Left lobe of liver (tissue), 2 donors: ENCODE results near the gene NPAS3. TPM values are rescaled to one million over a fixed set of nuclear protein-coding genes. Genes with fewer than 3 reads are reported as not detected.

Source experiments
- ATAC-seq: fragments of 200-7000 bp; cut with Tn5 transposase; one replicate; pipeline ENCODE4 v1.9.1; 2020; ENCODE audit warnings: mild to moderate bottlenecking, moderate library complexity
- DNase-seq: peaks from one replicate; pipeline ENCODE4 v3.0.0-alpha.2; 2020; ENCODE audit warnings: low spot score
- total RNA-seq: library from RNA; stranded (reverse); gene quantifications from one replicate; pipeline ENCODE4 v1.2.1, GENCODE V29; 2021
- donor health status: DM: no; HTN: no; CAD: no; lungs with moderate emphysema.
- donor health status: DM: no; HTN: yes; CAD: no.

The NPAS3 gene
- total RNA-seq, 1 donor from 2014 or later, result not detected

- DNase-seq, result no peak
These were observed 473.8 kb downstream of the NPAS3 start for GRCh38 chr14:33412450-33412849.

GRCh38 chr14:33413381-33413780 is 474.7 kb downstream of the NPAS3 start:
- no peak for DNase-seq
- no peak for ATAC-seq

More at GRCh38 chr14:33412450-33412849, 473.8 kb downstream of the NPAS3 start:
- ATAC-seq, result no peak

- no peak for ATAC-seq
- DNase-seq, result no peak
These were observed 475.4 kb downstream of the NPAS3 start for GRCh38 chr14:33414041-33414440.

GRCh38 chr14:33420051-33420627 is 481.5 kb downstream of the NPAS3 start:
- DNase-seq (no peak), ATAC-seq (no peak)

- ATAC-seq, result no peak
- no peak for DNase-seq
These were observed 491.8 kb downstream of the NPAS3 start for GRCh38 chr14:33430414-33431035.

GRCh38 chr14:33432407-33433023 is 493.8 kb downstream of the NPAS3 start:
- DNase-seq, result no peak
- no peak for ATAC-seq

GRCh38 chr14:33433396-33433795 is 494.7 kb downstream of the NPAS3 start:
- ATAC-seq, result no peak
- DNase-seq, result no peak

- ATAC-seq (no peak), DNase-seq (no peak)
These were observed 497.4 kb downstream of the NPAS3 start for GRCh38 chr14:33435911-33436689.

GRCh38 chr14:33441633-33442032 is 503.0 kb downstream of the NPAS3 start:
- ATAC-seq, result no peak
- DNase-seq, result no peak

- no peak for DNase-seq
- no peak for ATAC-seq
These were observed 505.5 kb downstream of the NPAS3 start for GRCh38 chr14:33444136-33444535.

- DNase-seq, result no peak
- no peak for ATAC-seq
These were observed 510.6 kb downstream of the NPAS3 start for GRCh38 chr14:33449268-33449667.

GRCh38 chr14:33449703-33450395 is 511.2 kb downstream of the NPAS3 start:
- DNase-seq, result no peak
- ATAC-seq, result no peak

- ATAC-seq, result no peak
- DNase-seq, result no peak
These were observed 511.7 kb downstream of the NPAS3 start for GRCh38 chr14:33450416-33450815.

GRCh38 chr14:33451211-33451610 is 512.5 kb downstream of the NPAS3 start:
- DNase-seq (no peak), ATAC-seq (no peak)

- no peak for ATAC-seq
These were observed 514.3 kb downstream of the NPAS3 start for GRCh38 chr14:33452995-33453394.

GRCh38 chr14:33454022-33454595 is 515.4 kb downstream of the NPAS3 start:
- ATAC-seq (no peak), DNase-seq (no peak)

More at GRCh38 chr14:33452995-33453394, 514.3 kb downstream of the NPAS3 start:
- no peak for DNase-seq

- DNase-seq, result no peak
- ATAC-seq, result no peak
These were observed 516.0 kb downstream of the NPAS3 start for GRCh38 chr14:33454707-33455106.

GRCh38 chr14:33455654-33456345 is 517.1 kb downstream of the NPAS3 start:
- no peak for DNase-seq
- no peak for ATAC-seq

- ATAC-seq (no peak), DNase-seq (no peak)
These were observed 518.3 kb downstream of the NPAS3 start for GRCh38 chr14:33457021-33457420.

- no peak for ATAC-seq
- no peak for DNase-seq
These were observed 518.9 kb downstream of the NPAS3 start for GRCh38 chr14:33457617-33458016.
